Activated CD8-positive, alpha-beta T cell treated with anti-CD3 and anti-CD28 coated beads for 36 hours (primary cell): ENCODE measurements around the gene IL17C. TPM values are rescaled to one million over a fixed set of nuclear protein-coding genes. Genes with fewer than 3 reads are reported as not detected.
A peak's percentile ranks its signal among the peaks of the same experiment; 100 is the strongest.

ENCODE experiments used
- ATAC-seq: fragments of 200-7000 bp; cut with Tn5 transposase; one replicate; pipeline ENCODE4 v1.10.0; 2021; ENCODE audit warnings: mild to moderate bottlenecking, moderate library complexity
- CTCF ChIA-PET: fragments of 350-600 bp; sonication (Branson Sonifier 250); formaldehyde crosslinking; loops from one replicate; lab custom pipeline; 2021; ENCODE audit warnings: antibody characterized with exemption; lab: Charles Lee
- POLR2A ChIA-PET: fragments of 350-600 bp; sonication (Branson Sonifier 250); formaldehyde crosslinking; loops from one replicate; lab custom pipeline; 2021; ENCODE audit warnings: antibody characterized with exemption; lab: Charles Lee
- DNase-seq: peaks from one replicate; pipeline ENCODE4 v3.0.0-alpha.2; 2020
- H3K27ac Mint-ChIP-seq: one replicate; pipeline ENCODE4 v1.8.0; 2021; ENCODE audit warnings: mild to moderate bottlenecking, mixed read lengths
- H3K27me3 Mint-ChIP-seq: one replicate; pipeline ENCODE4 v1.8.0; 2021; ENCODE audit warnings: mixed read lengths
- H3K36me3 Mint-ChIP-seq: one replicate; pipeline ENCODE4 v1.8.0; 2021; ENCODE audit warnings: low read depth, mixed read lengths
- H3K4me1 Mint-ChIP-seq: one replicate; pipeline ENCODE4 v1.8.0; 2021; ENCODE audit warnings: low read depth, mixed read lengths
- H3K4me3 Mint-ChIP-seq: one replicate; pipeline ENCODE4 v1.8.0; 2021; ENCODE audit warnings: mild to moderate bottlenecking, moderate library complexity, mixed read lengths
- H3K9me3 Mint-ChIP-seq: one replicate; pipeline ENCODE4 v1.8.0; 2021; ENCODE audit warnings: mixed read lengths
- CTCF ChIP-seq: fragments of 200-600 bp; IDR thresholded peaks from one replicate; pipeline ENCODE4 v1.8.0; 2022; ENCODE audit warnings: antibody characterized with exemption, mild to moderate bottlenecking
- intact Hi-C: fragments of 100-400 bp; cut with micrococcal nuclease; formaldehyde crosslinking; loops from one replicate; pipeline ENCODE4 v1.10.0; 2022
- total RNA-seq, 2 experiments: library from RNA; stranded (reverse); gene quantifications; one replicate each; pipeline ENCODE4 v1.2.3, GENCODE V29; 2021

Gene IL17C
- total RNA-seq, 2 experiments from 2014 or later, result 0.31 TPM; not detected in 1

GRCh38 chr16:88647178-88648070, 9.1 kb downstream of the IL17C start:
- POLR2A ChIA-PET, result interaction anchor here (0.8 to 5.5 kb wide), 4 partner anchors 8 to 34 kb away, joined by 3 to 28 read pairs (median 8); partner anchors contain the start of gene IL17C

GRCh38 chr16:88649195-88649923, 11.0 kb downstream of the IL17C start:
- peaks cover 17% of the 10 kb centered on the region for H3K4me1 Mint-ChIP-seq
- intact Hi-C loops, result no loop called here
- H3K9me3 Mint-ChIP-seq, result no peaks in the 10 kb centered on the region
- no peak for TF ChIP-seq CTCF
- H3K4me3 Mint-ChIP-seq, result peak overlapping the region; percentile 87
- ChIA-PET POLR2A (interaction anchor here (1.3 to 5.5 kb wide), 5 partner anchors 8 to 30 kb away, joined by 3 to 28 read pairs (median 6); partner anchors contain the start of gene IL17C), CTCF (no interaction called here)
- ATAC-seq (no peak), DNase-seq (no peak)
- peak overlapping the region; percentile 85 for H3K27ac Mint-ChIP-seq
- H3K27me3 Mint-ChIP-seq, result no peaks in the 10 kb centered on the region
- H3K36me3 Mint-ChIP-seq, result peaks cover 21% of the 10 kb centered on the region

More at GRCh38 chr16:88647178-88648070, 9.1 kb downstream of the IL17C start:
- no peak for ATAC-seq
- no peak overlapping the region for H3K4me3 Mint-ChIP-seq
- H3K27me3 Mint-ChIP-seq, result no peaks in the 10 kb centered on the region
- intact Hi-C loops, result no loop called here
- no peak for DNase-seq
- CTCF ChIA-PET, result interaction anchor here (1.2 kb wide), 1 partner anchor 14 kb away, joined by 3 read pairs; no protein-coding TSS in a partner anchor
- TF ChIP-seq CTCF, result no peak
- no peaks in the 10 kb centered on the region for H3K9me3 Mint-ChIP-seq
- peaks cover 23% of the 10 kb centered on the region for H3K36me3 Mint-ChIP-seq
- no peak overlapping the region for H3K27ac Mint-ChIP-seq
- H3K4me1 Mint-ChIP-seq, result peaks cover 17% of the 10 kb centered on the region

GRCh38 chr16:88649924-88650748, 11.8 kb downstream of the IL17C start:
- Mint-ChIP-seq H3K36me3 (peaks cover 19% of the 10 kb centered on the region), H3K4me3 (peak overlapping the region; percentile 87), H3K27ac (peak overlapping the region; percentile 89), H3K4me1 (peaks cover 13% of the 10 kb centered on the region), H3K9me3 (no peaks in the 10 kb centered on the region), H3K27me3 (no peaks in the 10 kb centered on the region)
- CTCF ChIA-PET, result no interaction called here
- ATAC-seq (no peak), DNase-seq (peak; percentile 45)
- no peak for TF ChIP-seq CTCF
- POLR2A ChIA-PET, result interaction anchor here (0.6 to 5.5 kb wide), 8 partner anchors 9 to 447 kb away, joined by 3 to 28 read pairs (median 4); partner anchors contain the start of gene IL17C
- intact Hi-C loops, result no loop called here

GRCh38 chr16:88650749-88651275, 12.4 kb downstream of the IL17C start, which contains the start of gene CYBA:
TSS of gene CYBA (minus strand) at chr16:88651053. CDS start at chr16:88651013, 40 bp downstream.
- DNase-seq (peak; percentile 92), ATAC-seq (peak; percentile 86)
- Mint-ChIP-seq H3K4me1 (peaks cover 10% of the 10 kb centered on the region), H3K36me3 (peaks cover 18% of the 10 kb centered on the region), H3K27ac (peak within 1 kb of the TSS; percentile 95), H3K9me3 (no peaks in the 10 kb centered on the region), H3K4me3 (peak within 1 kb of the TSS; percentile 87), H3K27me3 (no peaks in the 10 kb centered on the region)
- TF ChIP-seq CTCF, result no peak
- POLR2A ChIA-PET, result interaction anchor here (0.7 to 5.5 kb wide), 6 partner anchors 12 to 131 kb away, joined by 3 to 28 read pairs (median 4); partner anchors contain the start of gene IL17C
- CTCF ChIA-PET, result interaction anchor here (1.5 kb wide), 1 partner anchor 53 kb away, joined by 3 read pairs; no protein-coding TSS in a partner anchor
- intact Hi-C loops, result no loop called here
